ENCODE results near the gene COL6A3.

GRCh38 chr2:237281836-237282306, 132.1 kb downstream of the COL6A3 start:
- TF ChIP-seq CTCF (conservative IDR thresholded peaks at IDR 0.05; ENCODE audit: low read length) (no peak), EZH2phosphoT487 (IDR thresholded peaks at IDR 0.05; ENCODE audit: borderline replicate concordance) (no peak)

Measured in Loucy (cell line).